Measurements from ENCODE around the gene DENND5B. TPM values are rescaled to one million over a fixed set of nuclear protein-coding genes. Genes with fewer than 3 reads are reported as not detected.
"Not testable (repeated sequence)": the region's sequence is repeated elsewhere in the genome, so short reads cannot be mapped to it uniquely, and the experiment has no call there.

Gene DENND5B
- total RNA-seq, 1 donor from 2014 or later: 11.3 TPM

DNA sequence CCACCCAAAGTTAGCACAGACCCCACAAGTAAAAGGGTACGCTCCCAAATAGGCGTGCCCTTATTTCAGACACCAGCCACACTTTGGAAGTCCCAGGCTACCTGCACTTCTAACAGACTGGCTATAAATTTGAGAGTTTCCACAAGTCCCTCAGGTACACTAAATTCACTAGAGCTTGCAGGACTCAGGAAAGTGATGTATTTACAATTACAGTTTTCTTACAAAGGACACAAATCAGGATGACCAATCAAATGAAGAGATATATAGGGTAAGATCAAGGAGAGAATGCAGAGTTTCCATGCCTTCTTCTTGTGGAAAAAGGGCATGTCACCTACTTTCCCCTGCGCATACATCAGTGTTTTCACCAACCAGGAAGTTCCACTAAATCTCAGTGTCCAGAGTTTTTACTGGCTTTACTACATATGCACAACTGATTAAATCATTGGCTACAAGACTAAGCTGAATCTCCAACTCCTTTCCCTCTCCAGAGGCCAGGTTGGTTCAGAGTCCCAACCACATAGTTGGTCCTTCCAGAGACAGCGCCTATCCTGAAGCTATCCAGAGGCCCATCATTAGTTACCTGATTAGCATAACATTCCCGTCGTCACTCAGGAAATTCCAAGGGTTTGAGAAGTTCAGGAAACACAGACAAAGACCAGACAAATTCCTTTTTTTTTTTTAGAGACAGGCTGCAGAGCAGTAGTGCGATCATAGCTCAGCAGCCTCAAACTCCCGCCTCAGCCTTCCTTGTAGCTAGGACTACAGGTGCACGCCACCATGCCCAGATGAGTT is 84.2 kb downstream of the DENND5B start:
- DNase-seq: no peak

DNA sequence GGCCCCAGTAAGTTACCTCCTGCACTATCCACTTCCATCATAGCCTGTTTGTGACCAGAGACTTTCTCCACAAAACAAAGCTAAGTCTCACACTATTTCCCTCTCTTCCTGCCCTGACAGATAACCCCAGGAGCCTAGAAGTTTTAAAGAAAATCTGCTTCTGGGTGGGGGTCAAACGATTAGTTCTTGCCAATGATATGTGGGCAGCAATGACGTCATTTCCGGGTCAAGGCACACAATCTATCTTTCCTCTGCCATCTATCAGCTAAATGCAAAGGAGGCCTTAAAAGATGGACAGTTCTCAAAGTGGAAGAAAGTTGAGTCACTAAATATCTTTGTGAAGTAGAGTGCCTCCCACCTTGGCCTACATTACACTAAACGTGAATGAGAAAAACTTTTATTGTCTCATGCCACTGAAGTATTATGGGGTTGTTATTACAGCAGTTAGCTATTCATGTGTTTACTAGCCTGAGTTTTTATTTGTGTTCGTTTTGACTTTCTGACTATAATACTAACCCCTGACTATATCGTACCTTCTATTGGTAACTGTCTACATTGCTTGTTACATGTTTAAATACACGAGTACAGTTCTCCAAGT is 86.2 kb downstream of the DENND5B start:
- no peak for DNase-seq

DNA sequence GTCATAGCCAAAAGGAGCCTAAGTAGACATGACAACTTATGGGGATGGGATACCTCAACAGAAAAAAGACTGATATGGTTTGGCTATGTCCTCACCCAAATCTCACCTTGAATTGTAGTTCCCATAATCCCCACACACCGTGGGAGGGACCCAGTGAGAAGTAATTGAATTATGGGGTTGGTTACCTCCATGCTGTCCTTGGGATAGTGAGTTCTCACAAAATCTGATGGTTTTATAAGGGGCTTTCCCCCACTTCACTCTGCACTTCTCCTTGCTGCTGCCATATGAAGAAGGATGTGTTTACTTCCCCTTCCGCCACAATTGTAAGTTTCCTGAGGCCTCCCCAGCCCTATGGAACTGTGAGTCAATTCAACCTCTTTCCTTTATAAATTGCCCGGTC is 89.9 kb downstream of the DENND5B start:
- not testable (repeated sequence) for DNase-seq

DNA sequence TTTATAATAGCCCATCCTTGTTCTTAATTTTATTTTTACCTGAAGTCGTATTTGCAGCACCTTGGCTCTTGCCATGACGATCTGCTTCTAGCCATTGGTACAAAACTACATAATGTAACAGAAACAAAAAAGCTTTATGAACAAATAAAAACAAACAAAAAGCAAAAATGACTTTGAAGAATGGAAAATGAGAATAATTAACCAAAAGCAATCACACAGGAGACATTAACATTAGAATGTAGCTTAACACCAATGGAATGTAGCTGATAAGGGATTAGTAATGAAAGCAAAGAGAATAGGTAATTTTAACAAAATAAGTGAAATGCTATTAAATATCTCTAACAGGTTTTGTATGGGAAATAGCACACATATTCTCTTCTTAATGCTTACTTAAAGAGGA is 91.4 kb downstream of the DENND5B start:
- no peak for DNase-seq

DNA sequence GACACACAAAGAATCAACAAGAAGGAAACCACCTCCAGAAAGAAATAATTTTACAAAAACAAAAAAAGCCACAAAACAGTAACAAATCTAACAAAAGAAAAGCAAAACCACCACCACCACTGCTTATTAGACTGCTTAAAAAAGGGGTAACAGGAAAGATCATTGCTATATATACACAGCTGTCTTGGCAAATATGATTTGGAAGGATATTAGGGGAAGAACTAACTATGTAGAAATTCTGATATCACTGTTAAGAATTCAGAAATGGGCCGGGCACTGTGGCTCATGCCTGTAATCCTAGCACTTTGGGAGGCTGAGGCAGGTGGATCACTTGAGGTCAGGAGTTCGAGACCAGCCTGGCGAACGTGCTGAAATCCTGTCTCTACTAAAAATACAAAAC is 92.5 kb downstream of the DENND5B start:
- DNase-seq: no peak

DNA sequence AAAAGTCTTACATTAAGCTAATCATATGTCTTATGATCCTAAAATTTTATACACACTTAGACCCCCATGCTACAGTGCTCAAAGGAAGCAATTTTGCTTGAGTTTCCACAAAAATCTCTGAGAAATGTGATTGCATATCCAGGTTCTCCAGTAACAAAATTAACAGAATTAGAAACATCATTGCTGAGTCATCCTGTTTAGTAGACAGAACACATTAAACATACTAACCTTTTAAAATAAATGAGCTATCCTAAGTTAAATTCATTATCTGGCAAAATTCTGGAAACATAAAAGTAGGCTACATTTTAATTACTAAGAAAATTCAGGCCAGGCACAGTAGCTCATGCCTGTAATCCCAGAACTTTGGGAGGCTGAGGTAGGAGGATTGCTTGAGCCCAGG is 94.7 kb downstream of the DENND5B start:
- DNase-seq: no peak

DNA sequence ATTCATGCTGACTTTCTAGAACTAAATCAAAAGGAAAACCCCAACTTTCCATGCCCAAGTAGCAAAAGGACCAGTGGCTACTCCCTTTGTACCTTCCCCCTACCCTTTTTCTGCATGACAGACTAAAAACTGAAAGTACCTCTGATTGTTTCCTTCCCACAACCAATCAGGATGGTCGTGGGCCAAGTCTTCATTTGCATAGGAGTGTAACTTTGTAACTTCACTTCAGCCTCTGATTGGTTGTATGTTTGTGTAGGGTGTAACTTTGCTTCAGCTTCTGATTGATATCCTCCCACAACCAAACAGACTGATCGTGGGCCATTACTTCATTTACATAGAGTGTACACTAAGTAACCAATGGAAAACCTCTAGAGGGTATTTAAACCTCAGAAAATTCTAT is 96.5 kb downstream of the DENND5B start:
- no peak for DNase-seq

DNA sequence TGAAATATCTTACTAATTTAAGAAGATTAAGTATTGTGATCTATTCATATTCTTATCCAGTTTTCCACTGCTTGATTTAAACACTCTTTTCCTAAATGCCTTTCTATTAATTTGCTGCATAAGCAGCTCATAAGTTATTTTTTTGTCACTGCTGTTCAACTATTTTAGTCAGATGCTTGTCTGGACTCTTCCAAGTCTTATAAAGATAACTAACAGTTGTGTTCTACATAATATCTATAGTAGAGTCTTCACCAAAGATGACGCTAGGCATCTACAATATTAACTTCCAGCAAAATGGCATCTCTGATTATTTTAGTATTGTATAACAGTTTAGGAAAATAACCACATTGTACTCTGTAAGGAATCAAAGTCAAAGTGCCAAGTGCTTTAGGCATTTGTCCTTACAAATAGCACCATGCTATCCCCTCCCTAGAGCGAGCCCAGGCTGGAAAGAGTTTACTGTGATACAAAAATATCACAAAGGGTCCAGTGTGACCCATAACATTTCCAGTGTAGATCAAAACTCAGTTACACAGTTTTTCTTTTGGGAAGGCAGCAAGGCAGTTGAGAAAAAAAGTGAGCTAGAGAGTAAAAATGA is 98.2 kb downstream of the DENND5B start:
- DNase-seq: peak; percentile 11

DNA sequence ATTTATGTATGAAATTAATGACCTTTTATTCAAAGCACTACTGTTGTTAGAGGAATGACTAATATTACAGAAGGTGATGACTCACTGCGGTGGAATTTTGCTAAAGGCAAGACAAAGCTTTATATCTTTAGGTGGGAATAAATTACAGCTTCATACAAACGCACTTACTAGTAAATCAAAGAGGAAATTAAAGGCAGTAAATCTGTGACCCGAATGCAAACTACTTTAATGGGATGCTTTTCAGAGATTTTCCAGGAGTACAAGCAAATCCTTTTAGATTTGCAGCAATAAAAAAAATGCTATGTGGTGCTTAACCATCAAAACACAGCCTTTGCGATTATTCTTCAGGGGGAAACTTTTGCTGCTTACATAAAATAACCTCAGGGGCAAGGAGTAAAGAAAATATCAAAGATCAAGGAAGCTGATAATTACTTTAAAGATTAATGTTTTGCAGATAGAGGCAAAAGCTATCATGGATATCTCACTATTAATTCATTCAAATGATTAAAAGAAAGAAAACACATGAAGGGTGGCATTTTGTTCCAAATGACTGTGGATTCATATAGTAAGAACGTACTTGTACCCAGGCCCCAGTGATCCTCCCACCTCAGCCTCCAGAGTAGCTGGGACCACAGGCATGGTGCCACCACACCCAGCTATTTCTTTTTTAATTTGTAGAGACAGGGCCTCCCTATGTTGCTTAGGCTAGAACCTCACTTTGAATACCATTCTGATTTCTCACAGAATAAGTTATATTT is 98.9 kb downstream of the DENND5B start:
- no peak for DNase-seq

DNA sequence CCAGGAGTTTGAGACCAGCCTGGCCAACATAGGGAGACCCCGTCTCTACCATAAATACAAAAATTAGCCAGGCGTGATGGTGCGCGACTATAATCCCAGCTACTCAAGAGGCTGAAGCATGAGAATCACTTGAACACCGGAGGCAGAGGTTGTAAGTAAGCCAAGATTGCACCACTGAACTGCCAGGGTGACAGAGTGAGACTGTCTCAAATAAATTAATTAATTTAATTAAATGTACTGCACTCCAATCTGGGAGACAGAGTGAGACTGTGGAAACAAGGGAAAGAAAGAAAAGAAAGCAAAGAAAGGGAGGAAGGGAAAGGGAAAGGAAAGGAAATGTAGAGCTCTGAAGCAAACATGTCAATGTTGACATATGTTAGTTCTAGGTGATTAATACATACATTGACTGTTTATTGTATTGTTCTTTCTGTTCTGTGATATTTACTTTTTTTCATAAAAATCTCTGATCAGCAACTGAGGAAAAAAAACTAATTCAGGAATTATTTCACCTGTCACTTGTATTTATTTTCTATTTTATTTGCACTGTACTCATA is 99.6 kb downstream of the DENND5B start:
- no peak for DNase-seq

DNA sequence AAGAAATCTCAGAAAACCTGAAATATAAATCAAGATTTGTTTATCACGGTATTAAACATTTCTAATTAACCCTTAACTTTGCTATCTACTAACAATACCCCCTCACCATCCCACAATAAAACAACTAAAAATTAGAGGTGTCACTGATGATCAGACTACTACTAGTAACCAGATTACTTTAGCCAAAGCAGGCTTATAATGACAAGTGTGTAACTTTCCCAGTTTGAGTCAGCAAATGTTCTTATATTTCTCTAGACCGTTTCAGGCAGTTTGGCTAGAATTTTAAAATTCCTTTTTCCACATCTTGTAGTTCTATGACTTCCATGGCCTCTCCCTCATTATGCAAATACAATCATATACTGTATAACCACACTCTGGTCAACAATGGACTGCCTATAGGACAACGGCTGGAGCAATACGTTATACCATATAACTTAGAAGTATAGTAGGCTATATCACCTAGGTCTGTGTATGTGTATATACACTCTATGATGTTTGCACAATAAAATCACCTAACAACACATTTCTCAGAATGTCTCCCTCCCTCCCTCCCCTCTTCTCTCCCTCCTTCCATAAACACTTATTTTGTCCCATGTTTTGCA is 102.1 kb downstream of the DENND5B start:
- no peak for DNase-seq

DNA sequence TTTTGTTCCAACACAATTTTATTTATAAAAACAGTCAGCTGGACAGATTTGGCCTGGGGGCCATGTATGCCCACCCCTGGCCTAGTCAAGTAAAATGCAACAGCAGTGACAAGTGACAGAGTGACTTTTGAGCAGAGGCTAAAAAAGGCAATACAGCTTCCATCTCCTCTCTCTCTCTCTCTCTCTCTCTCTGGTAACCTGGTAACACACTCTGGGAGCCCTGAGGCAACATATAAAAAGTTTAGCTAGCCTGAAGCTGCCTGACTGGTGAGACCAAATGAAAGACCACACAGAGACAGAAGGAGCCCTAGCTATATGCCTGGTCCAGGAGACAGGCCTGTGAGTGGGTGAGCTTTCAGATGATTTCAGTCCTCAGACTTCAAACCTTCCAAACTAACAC is 105.4 kb downstream of the DENND5B start:
- DNase-seq: no peak

DNA sequence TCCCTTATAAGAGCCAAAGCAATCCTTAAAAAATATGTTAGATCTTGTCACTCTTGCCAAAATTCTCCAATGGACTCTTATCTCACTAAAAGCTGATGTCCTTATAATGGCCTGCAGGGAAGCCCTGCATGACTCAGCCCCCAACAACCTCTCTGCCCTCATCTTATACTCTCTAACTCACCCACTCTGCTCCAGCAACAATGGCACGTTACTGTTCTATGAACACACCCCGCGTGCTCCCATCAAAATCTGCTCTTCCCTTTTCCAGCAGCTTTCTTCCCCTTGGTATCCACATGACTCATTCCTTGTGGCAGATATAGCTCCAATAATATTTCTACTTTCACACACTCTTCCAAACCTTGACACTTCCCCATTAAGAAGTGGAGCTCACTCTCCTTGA is 108.1 kb downstream of the DENND5B start:
- no peak for DNase-seq

DNA sequence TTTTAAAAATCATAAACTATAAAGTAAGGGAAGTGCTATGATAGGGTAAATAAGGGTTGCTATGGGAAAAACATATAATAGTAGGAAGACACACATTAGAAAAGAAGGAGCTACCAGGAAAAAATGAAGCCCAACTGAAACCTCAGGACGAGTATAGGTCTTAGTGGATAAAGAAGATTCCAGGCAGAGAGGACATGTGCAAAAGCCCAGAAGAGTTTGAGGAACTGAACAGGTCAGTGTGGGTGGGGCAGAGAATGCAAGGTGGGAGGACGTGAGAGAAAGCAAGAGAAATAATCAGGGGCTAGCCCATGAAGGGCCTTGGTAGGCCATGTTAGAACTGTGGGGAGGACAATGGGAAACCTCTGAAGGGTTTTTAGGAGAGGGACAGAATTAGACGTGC is 109.5 kb downstream of the DENND5B start:
- no peak for DNase-seq

DNA sequence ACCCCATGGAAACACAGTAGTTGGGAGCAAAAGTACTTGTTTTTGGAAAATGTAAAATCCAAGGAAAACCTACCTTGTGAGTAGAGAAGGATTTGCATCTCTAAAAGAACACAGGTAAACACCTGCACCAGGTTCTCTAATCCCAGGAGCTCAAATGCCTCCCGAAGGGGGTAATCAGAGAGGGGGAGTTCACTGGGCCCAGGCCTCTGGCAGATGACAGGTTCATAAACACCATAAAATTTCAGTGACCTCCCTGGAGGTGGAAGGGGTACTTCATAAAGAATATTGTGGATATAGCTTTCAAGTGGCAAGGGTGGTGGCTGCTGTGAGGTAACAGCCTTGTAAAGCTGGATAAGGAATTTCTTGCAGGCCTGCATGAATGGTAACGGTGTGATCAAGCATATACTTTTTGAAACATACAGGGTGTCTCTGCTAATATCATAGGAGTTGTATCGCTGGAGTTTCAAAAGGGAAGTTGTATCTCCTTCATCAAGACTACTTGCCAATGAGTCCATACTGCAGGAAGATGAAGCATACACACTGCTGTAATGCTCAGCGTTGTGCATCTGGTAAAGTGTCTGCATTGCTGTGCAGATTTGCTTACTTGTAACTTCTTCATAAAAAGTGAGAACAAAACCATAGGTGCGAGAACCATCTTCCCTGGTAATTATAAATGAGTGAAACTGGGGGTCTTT is 111.3 kb downstream of the DENND5B start:
- no peak for DNase-seq

DNA sequence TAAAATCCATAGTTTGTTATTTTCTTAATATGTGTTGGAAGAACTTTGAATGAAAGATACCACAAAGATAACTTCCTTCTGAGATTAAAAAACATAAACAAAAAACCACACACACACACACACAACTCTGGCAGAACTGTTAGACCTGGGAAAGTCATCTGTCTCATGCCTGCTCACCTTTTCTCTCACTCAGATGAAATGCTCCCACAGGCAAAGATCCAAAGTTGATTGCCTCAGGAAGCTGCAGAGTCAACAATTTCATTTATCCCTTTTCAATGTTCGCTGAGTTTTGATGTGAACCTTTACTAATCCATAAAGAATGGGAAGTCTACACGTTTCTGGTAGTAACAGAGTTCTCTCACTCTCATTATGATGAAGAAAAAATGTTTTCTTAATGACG is 112.0 kb downstream of the DENND5B start:
- no peak for DNase-seq

DNA sequence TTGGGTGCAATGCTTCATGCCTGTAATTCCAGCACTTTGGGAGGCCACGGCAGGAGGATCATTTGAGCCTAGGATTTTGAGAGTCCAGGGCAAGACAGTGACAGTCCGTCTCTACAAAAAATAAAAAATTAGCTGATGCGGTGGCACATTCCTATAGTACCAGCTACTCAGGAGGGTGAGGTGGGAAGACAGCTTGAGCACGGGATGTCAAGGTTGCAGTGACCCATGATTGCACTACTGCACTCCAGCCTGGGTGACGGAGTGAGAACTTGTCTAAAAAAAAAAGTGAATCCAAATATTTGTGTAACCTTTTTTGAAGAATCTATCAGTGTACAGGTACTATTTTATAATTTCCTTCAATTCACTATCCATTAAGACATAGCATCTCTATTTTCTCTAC is 112.5 kb downstream of the DENND5B start:
- no peak for DNase-seq

DNA sequence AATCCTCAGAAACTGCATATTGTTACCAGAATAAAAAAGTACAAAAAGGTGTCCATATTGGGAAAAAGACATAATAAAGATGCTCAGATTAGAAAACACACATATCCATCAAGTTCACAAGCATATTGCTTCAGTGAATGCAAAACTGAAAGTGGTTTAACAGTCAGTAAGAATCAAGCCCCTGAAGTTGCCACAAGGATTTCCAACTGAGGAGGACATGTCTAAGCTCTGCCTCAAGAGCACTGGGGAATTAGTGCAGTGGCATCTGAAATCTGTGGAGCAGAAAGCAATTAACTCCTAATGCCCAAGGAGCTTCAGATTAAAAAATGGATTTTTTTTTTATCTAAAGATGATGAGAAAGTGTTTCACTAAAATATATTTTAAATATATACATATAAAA is 113.2 kb downstream of the DENND5B start:
- no peak for DNase-seq

DNA sequence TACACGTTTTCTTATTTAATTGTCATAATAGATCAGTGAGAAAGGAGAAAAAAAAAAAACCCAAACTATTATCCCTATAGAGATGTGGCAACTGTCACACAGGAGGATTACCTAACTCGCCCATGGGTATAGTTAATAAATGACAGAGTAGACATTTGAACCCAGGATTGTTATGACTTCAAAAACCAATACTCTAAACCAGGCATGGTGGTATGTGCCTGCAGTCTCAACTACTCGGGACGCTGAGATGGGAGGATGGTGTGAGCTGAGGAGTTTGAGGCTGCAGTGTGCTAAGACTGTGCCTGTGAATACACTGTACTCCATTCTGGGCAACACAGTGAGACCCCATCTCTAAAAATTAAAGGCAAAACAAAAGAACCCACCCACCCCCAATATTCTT is 114.5 kb downstream of the DENND5B start:
- no peak for DNase-seq

DNA sequence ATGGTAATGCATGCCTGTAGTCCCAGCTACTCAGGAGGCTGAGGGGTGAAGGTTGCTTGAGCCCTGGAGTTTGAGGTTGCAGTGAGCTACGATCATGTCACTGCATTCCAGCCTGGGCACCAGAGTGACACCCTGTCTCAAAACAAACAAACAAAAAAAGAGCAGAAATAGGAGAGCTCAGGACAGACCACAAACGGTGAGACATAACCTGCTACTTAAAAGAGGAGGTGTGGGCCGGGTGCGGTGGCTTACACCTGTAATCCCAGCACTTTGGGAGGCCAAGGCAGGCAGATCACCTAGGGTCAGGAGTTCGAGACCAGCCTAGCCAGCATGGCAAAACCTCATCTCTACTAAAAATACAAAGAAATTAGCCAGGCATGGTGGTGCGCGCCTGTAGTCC is 115.3 kb downstream of the DENND5B start:
- DNase-seq: not testable (repeated sequence)

DNA sequence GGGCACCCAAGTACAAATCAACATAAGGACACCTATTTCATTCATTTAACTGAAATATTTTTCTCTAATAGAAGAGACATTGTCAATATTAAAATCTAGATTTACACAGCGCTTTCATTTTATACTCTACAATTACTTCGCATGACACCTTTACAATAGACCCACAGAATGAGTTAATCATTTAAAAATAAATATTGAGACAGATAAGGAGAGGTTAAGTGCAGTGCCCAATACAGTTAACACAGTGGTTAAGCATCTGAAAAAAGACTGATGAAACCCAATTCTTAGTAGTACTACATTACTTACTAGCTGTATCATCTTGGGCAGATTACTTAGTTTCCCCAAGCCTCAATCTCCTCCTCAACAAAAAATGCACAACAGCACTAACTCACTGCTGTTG is 116.2 kb downstream of the DENND5B start:
- no peak for DNase-seq

DNA sequence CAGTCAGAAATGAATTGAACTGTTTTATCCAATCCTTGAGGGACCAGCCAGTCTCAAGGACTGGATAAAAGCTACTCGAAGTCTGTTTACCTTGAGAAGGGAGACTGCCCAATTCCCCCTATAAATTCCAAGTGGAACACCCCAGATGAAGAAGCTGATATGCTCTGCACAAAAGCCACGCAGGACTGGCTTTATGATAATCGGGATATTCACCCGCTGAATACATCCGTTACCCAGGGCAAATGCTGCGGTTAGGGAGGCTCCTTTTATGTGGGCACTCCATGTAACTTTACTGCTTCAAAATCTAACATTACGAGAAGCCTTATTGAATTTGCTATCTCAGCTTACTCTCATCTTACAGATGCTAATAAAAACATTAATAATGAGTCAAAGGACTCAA is 119.1 kb downstream of the DENND5B start:
- no peak for DNase-seq

Data from skin of body (tissue), 2 donors.